Measurements from ENCODE around the gene CCDC7. TPM values are rescaled to one million over a fixed set of nuclear protein-coding genes. Genes with fewer than 3 reads are reported as not detected.

Gene CCDC7
- total and polyA plus RNA-seq, 2 experiments from 2014 or later = 4.2 to 6.4 TPM

GRCh38 chr10:32426186-32426585 lies 19.8 kb upstream of the CCDC7 start:
- no peak for TF ChIP-seq CTCF (IDR thresholded peaks at IDR 0.05; ENCODE audit: low read depth, low read length)
- no peaks in the 10 kb centered on the region for H3K4me1 ChIP-seq (ENCODE audit: low read depth)
- H3K9me3 ChIP-seq (ENCODE audit: low read depth) = no peaks in the 10 kb centered on the region
- H3K4me3 ChIP-seq = no peak overlapping the region
- no peaks in the 10 kb centered on the region for H3K27me3 ChIP-seq
- no peaks in the 10 kb centered on the region for H3K36me3 ChIP-seq
- no peak overlapping the region for H3K27ac ChIP-seq
- no peak for DNase-seq (ENCODE audit: low read depth in 1 of 2, low spot score in 1 of 2)

GRCh38 chr10:32433542-32433941 lies 12.4 kb upstream of the CCDC7 start:
- Histone ChIP-seq H3K27ac (no peak overlapping the region), H3K4me3 (no peak overlapping the region), H3K36me3 (no peaks in the 10 kb centered on the region), H3K4me1 (ENCODE audit: low read depth) (no peaks in the 10 kb centered on the region), H3K27me3 (peaks cover 4% of the 10 kb centered on the region), H3K9me3 (ENCODE audit: low read depth) (no peaks in the 10 kb centered on the region)
- DNase-seq (ENCODE audit: low read depth in 1 of 2, low spot score in 1 of 2) = no peak
- no peak for TF ChIP-seq CTCF (IDR thresholded peaks at IDR 0.05; ENCODE audit: low read depth, low read length)

- no peak for TF ChIP-seq CTCF (IDR thresholded peaks at IDR 0.05; ENCODE audit: low read depth, low read length)
- Histone ChIP-seq H3K4me3 (no peak overlapping the region), H3K9me3 (ENCODE audit: low read depth) (no peaks in the 10 kb centered on the region), H3K27me3 (peaks cover 4% of the 10 kb centered on the region), H3K4me1 (ENCODE audit: low read depth) (no peaks in the 10 kb centered on the region), H3K27ac (no peak overlapping the region), H3K36me3 (no peaks in the 10 kb centered on the region)
- no peak for DNase-seq (ENCODE audit: low read depth in 1 of 2, low spot score in 1 of 2)
Measured at GRCh38 chr10:32436215-32436614, 9.7 kb upstream of the CCDC7 start.

- no peak overlapping the region for H3K27ac ChIP-seq
- H3K9me3 ChIP-seq (ENCODE audit: low read depth) = no peaks in the 10 kb centered on the region
- H3K4me3 ChIP-seq = no peak overlapping the region
- H3K36me3 ChIP-seq = no peaks in the 10 kb centered on the region
- H3K4me1 ChIP-seq (ENCODE audit: low read depth) = no peaks in the 10 kb centered on the region
- TF ChIP-seq CTCF (IDR thresholded peaks at IDR 0.05; ENCODE audit: low read depth, low read length) = no peak
- DNase-seq (ENCODE audit: low read depth in 1 of 2, low spot score in 1 of 2) = no peak
- peaks cover 4% of the 10 kb centered on the region for H3K27me3 ChIP-seq
Measured at GRCh38 chr10:32437334-32437733, 8.6 kb upstream of the CCDC7 start.

- Histone ChIP-seq H3K9me3 (ENCODE audit: low read depth) (no peaks in the 10 kb centered on the region), H3K4me1 (ENCODE audit: low read depth) (peaks cover 3% of the 10 kb centered on the region), H3K27me3 (no peaks in the 10 kb centered on the region), H3K27ac (peak overlapping the region; percentile 94), H3K4me3 (peak overlapping the region; percentile 50), H3K36me3 (no peaks in the 10 kb centered on the region)
- DNase-seq (ENCODE audit: low read depth in 1 of 2, low spot score in 1 of 2) = peak in 1 of 2 donors; percentile 4
- no peak for TF ChIP-seq CTCF (IDR thresholded peaks at IDR 0.05; ENCODE audit: low read depth, low read length)
Measured at GRCh38 chr10:32445036-32445435, 904 bp upstream of the CCDC7 start.

Measured in cardiac muscle cell (in vitro differentiated cells and primary cell).